ENCODE data around the gene RASIP1.
"Not testable (repeated sequence)": the region's sequence is repeated elsewhere in the genome, so short reads cannot be mapped to it uniquely, and the experiment has no call there.

RASIP1 gene

DNA sequence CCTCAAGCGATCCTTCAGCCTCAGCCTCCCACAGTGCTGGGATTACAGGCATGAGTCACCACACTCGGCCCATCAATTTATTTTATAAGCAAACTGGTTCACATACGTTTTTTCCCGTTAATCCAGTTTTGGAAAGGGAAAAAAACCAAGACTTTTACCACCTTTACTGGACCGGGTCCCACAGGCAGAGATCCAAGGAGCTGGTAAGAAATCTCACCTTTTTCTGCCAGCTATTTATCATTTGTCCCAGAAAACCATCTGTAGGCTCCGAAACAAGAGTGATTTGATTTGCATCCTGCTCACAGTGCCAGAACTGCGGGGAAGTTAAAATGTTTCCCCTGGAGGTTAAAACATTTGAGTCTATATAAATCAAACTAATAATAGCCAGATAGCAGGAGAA, 51.0 kb downstream of the RASIP1 start:
- H3K36me3 ChIP-seq (ENCODE audit: insufficient read depth, low read length): no peaks in the 10 kb centered on the region
- H2AFZ ChIP-seq (ENCODE audit: low read depth, low read length): no peak overlapping the region
- H3K4me3 ChIP-seq (ENCODE audit: low read depth in 1 of 2, low read length in 2 of 2): no peak overlapping the region
- H3K4me2 ChIP-seq (ENCODE audit: insufficient read depth, low read length): no peak overlapping the region
- DNase-seq (no peak), ATAC-seq (ENCODE audit: insufficient read depth, low read depth) (no peak)
- H3K79me2 ChIP-seq (ENCODE audit: insufficient read depth, low read length): no peaks in the 10 kb centered on the region
- H3K27ac ChIP-seq (ENCODE audit: low read length): no peak overlapping the region
- no peak overlapping the region for H3K9ac ChIP-seq (ENCODE audit: low read depth, low read length)
- no peaks in the 10 kb centered on the region for H3K4me1 ChIP-seq (ENCODE audit: insufficient read depth, low read length)
- H3K9me3 ChIP-seq (ENCODE audit: insufficient read depth, low read length, severe bottlenecking): no peaks in the 10 kb centered on the region
- no peaks in the 10 kb centered on the region for H4K20me1 ChIP-seq (ENCODE audit: insufficient read depth, low read length)
- TF ChIP-seq, protein P1, sequence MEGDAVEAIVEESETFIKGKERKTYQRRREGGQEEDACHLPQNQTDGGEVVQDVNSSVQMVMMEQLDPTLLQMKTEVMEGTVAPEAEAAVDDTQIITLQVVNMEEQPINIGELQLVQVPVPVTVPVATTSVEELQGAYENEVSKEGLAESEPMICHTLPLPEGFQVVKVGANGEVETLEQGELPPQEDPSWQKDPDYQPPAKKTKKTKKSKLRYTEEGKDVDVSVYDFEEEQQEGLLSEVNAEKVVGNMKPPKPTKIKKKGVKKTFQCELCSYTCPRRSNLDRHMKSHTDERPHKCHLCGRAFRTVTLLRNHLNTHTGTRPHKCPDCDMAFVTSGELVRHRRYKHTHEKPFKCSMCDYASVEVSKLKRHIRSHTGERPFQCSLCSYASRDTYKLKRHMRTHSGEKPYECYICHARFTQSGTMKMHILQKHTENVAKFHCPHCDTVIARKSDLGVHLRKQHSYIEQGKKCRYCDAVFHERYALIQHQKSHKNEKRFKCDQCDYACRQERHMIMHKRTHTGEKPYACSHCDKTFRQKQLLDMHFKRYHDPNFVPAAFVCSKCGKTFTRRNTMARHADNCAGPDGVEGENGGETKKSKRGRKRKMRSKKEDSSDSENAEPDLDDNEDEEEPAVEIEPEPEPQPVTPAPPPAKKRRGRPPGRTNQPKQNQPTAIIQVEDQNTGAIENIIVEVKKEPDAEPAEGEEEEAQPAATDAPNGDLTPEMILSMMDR (IDR thresholded peaks at IDR 0.05; ENCODE audit: borderline replicate concordance, extremely low read depth, low read length, poor library complexity, severe bottlenecking): no peak
- TF ChIP-seq EZH2 (IDR thresholded peaks at IDR 0.05; ENCODE audit: borderline replicate concordance, low read depth, low read length, severe bottlenecking): no peak
- H3K27me3 ChIP-seq (ENCODE audit: insufficient read depth, low read length, poor library complexity): no peaks in the 10 kb centered on the region

DNA sequence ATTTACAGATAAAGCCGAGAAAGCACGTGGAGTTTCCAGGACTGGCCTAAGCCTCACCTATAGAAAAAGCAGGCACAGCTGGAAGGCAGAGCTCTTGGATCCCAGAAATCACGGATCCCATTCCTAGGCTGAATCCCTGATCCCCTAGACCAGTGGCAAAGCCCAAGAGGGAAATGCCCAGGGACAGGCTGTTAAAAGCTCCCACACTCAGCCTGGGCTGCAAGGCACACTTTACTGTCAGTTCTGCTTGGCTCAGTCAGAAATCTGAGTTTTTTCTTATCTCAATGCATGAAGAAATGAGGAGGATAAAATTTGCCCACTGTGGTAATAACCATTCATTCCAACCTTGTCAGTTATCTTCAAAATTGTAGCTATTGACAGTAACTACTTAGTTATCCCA, 52.6 kb downstream of the RASIP1 start:
- Histone ChIP-seq H3K36me3 (ENCODE audit: insufficient read depth, low read length) (no peaks in the 10 kb centered on the region), H3K4me3 (ENCODE audit: low read depth in 1 of 2, low read length in 2 of 2) (no peak overlapping the region), H3K27ac (ENCODE audit: low read length) (no peak overlapping the region), H4K20me1 (ENCODE audit: insufficient read depth, low read length) (no peaks in the 10 kb centered on the region), H3K9ac (ENCODE audit: low read depth, low read length) (no peak overlapping the region), H2AFZ (ENCODE audit: low read depth, low read length) (no peak overlapping the region), H3K9me3 (ENCODE audit: insufficient read depth, low read length, severe bottlenecking) (no peaks in the 10 kb centered on the region), H3K4me2 (ENCODE audit: insufficient read depth, low read length) (no peak overlapping the region), H3K27me3 (ENCODE audit: insufficient read depth, low read length, poor library complexity) (no peaks in the 10 kb centered on the region), H3K79me2 (ENCODE audit: insufficient read depth, low read length) (no peaks in the 10 kb centered on the region), H3K4me1 (ENCODE audit: insufficient read depth, low read length) (no peaks in the 10 kb centered on the region)
- TF ChIP-seq, protein P1 (IDR thresholded peaks at IDR 0.05; ENCODE audit: borderline replicate concordance, extremely low read depth, low read length, poor library complexity, severe bottlenecking): no peak
- no peak for TF ChIP-seq EZH2 (IDR thresholded peaks at IDR 0.05; ENCODE audit: borderline replicate concordance, low read depth, low read length, severe bottlenecking)
- no peak for DNase-seq
- ATAC-seq (ENCODE audit: insufficient read depth, low read depth): no peak

- not testable (repeated sequence) for H3K4me2 ChIP-seq (ENCODE audit: insufficient read depth, low read length); H3K79me2 ChIP-seq (ENCODE audit: insufficient read depth, low read length); H4K20me1 ChIP-seq (ENCODE audit: insufficient read depth, low read length); H3K9ac ChIP-seq (ENCODE audit: low read depth, low read length); H3K4me3 ChIP-seq (ENCODE audit: low read depth in 1 of 2, low read length in 2 of 2); H3K36me3 ChIP-seq (ENCODE audit: insufficient read depth, low read length); H3K27ac ChIP-seq (ENCODE audit: low read length); H2AFZ ChIP-seq (ENCODE audit: low read depth, low read length); H3K27me3 ChIP-seq (ENCODE audit: insufficient read depth, low read length, poor library complexity); ATAC-seq (ENCODE audit: insufficient read depth, low read depth); DNase-seq; H3K4me1 ChIP-seq (ENCODE audit: insufficient read depth, low read length); H3K9me3 ChIP-seq (ENCODE audit: insufficient read depth, low read length, severe bottlenecking)
Measured at GRCh38 chr19:48686637-48687036, 53.8 kb downstream of the RASIP1 start.

DNA sequence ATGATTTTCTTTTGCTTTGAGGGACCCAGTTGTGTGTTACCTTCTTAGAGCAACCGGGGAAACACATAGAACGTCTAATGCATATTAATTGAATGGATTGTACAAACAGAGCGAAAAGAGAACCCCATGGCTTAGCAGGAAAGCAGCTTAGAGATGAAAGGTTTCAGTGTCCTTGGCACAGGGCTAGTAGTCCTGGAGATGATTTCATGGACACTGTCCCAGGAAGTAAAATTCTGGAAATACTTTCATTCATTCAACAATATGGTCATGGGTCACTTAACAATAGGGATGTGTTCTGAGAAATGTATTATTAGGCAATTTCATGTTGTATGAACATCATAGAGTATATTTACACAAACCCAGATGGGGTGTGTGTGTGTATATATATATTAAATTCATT, 54.3 kb downstream of the RASIP1 start:
- Histone ChIP-seq H3K79me2 (ENCODE audit: insufficient read depth, low read length) (no peaks in the 10 kb centered on the region), H3K9ac (ENCODE audit: low read depth, low read length) (no peak overlapping the region), H3K4me1 (ENCODE audit: insufficient read depth, low read length) (no peaks in the 10 kb centered on the region), H4K20me1 (ENCODE audit: insufficient read depth, low read length) (no peaks in the 10 kb centered on the region; the same call in 1 of the 2 replicates), H3K9me3 (ENCODE audit: insufficient read depth, low read length, severe bottlenecking) (no peaks in the 10 kb centered on the region), H3K4me3 (ENCODE audit: low read depth in 1 of 2, low read length in 2 of 2) (no peak overlapping the region), H3K27ac (ENCODE audit: low read length) (no peak overlapping the region), H3K36me3 (ENCODE audit: insufficient read depth, low read length) (no peaks in the 10 kb centered on the region), H3K4me2 (ENCODE audit: insufficient read depth, low read length) (no peak overlapping the region), H2AFZ (ENCODE audit: low read depth, low read length) (no peak overlapping the region), H3K27me3 (ENCODE audit: insufficient read depth, low read length, poor library complexity) (no peaks in the 10 kb centered on the region)
- DNase-seq: no peak
- ATAC-seq (ENCODE audit: insufficient read depth, low read depth): no peak
- no peak for TF ChIP-seq EZH2 (IDR thresholded peaks at IDR 0.05; ENCODE audit: borderline replicate concordance, low read depth, low read length, severe bottlenecking)
- TF ChIP-seq, protein P1 (IDR thresholded peaks at IDR 0.05; ENCODE audit: borderline replicate concordance, extremely low read depth, low read length, poor library complexity, severe bottlenecking): no peak
